GM19438 (cell line): ENCODE measurements around the gene COX6B2.

Experiments
- ATAC-seq: cut with Tn5 transposase; IDR thresholded peaks from one replicate; pipeline ENCODE4 v1.9.1; 2021; ENCODE audit warnings: low read depth; ENCODE audit not compliant: unreplicated experiment

Gene COX6B2

GRCh38 chr19:55362990-55363716 lies 8.6 kb upstream of the COX6B2 start, which contains the start of gene GARIN5B:
Gene GARIN5B, minus strand, starts transcription at chr19:55363260. Its CDS starts 194 bp downstream, at chr19:55363066.
- ATAC-seq = no peak

- ATAC-seq = no peak
Observed at GRCh38 chr19:55362174-55362989, 7.9 kb upstream of the COX6B2 start.

- no peak for ATAC-seq
Observed at GRCh38 chr19:55360902-55361301, 6.4 kb upstream of the COX6B2 start.

DNA sequence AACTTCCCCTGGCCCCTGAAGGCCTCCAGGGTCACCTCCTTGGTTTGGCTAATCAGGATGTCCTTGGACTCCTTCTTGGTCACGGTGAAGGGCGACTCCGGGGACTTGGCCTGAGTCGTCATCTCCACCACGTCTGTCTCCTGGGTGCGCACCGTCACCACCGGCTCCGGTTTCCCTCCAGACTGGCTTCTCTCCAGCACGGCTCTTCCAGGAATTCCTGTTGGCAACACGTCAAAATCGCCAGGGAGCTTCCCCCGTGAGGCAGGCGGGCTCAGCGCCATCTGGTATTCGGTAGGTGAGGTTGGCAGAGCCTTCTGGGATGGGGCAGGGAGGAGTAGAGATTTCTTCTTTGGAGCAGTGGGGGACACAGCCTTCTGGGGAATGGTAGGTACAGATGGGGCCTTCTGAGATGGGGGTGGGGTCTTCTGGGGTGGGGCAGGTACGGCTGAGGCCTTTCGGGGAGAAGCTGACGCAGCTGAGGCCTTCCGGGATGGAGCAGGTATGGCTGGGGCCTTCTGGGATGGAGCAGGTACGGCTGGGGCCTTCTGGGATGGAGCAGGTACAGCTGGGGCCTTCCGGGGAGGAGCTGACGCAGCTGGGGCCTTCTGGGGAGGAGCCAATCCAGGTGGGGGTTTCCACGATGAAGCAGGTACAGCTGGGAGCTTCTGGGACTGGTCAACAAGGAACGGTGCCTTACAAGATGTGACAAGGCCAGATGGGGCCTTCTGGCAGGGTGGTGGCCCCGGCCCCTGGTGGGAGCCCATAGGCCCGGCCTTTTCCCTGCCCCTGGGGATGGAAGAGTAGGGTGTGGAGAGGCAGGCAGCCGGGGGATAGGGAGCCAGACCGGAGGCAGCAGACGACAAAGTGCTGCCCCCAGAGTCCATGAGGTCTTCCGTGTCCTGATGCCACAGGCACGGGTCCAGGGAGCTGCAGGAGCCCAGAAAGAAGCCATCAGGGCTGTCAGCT lies 4.7 kb upstream of the COX6B2 start:
- ATAC-seq = no peak

DNA sequence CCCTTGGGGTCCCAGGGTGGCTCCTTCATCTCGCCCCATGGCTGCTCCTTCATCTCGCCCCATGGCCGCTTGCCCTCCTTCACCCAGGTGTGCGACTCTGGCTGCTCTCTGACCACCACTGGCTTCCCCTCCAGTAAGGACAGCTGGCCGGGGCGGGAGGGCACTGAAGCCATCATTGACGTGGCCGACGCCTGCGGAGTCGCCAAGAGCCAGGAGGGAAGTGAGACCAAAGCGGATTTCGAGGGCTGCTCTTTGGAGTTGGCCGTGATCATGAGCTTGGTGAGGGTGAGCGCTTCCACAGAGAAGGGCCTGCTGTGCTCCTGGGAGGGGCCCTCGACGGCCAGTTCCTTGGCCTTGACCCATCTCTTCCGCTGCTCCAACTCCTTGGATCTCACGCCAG lies 4.0 kb upstream of the COX6B2 start:
- ATAC-seq = no peak

GRCh38 chr19:55355213-55355821 lies 798 bp upstream of the COX6B2 start:
- no peak for ATAC-seq

DNA sequence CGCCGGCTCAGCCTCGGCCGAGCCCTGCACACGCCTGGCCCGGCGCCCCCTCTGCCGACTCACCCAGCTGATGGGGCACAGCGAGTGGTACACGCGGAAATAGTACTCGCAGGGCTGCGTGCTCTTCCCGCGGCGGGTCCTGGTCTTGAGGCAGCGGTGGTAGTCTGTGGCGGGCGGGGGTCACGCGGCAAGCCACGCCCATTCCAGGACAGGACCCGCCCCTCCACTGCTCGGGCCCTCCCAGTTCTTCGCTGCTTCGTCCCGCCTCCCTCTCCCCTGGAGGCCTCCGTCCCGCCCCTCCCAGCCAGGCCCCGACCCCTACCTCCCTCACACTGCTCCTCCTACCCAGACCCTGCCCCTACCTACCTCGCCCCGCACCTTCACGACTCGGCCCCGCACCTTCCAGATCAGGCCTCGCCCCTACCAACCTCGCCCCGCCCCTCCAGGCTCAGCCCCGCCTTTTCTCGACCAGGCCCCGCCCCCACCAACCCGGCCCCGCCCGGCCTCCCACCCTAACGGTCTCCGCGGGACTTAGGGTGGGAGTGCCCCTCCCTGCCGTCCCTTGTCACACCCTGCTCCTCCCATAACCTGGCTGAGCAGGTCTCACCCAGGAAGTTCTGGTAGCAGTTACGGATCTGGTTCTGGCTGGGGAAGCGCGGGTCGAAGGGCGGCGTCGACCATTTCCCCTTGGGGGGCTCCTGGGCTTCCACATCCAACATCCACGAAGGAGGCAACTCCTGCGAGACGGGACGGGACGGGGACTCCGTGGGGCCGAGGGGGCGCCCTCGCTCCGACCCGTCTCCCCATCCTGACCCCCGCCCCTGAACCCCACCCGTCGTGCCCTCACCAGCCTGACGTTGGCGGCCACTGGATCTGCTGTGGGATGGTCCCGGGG lies 469 bp downstream of the COX6B2 start:
- peak; percentile 56 for ATAC-seq

- no peak for ATAC-seq
Observed at GRCh38 chr19:55353356-55353802, 1.1 kb downstream of the COX6B2 start.

- ATAC-seq = no peak
Observed at GRCh38 chr19:55352549-55353145, 1.9 kb downstream of the COX6B2 start.

- no peak for ATAC-seq
Observed at GRCh38 chr19:55352040-55352439, 2.5 kb downstream of the COX6B2 start.

DNA sequence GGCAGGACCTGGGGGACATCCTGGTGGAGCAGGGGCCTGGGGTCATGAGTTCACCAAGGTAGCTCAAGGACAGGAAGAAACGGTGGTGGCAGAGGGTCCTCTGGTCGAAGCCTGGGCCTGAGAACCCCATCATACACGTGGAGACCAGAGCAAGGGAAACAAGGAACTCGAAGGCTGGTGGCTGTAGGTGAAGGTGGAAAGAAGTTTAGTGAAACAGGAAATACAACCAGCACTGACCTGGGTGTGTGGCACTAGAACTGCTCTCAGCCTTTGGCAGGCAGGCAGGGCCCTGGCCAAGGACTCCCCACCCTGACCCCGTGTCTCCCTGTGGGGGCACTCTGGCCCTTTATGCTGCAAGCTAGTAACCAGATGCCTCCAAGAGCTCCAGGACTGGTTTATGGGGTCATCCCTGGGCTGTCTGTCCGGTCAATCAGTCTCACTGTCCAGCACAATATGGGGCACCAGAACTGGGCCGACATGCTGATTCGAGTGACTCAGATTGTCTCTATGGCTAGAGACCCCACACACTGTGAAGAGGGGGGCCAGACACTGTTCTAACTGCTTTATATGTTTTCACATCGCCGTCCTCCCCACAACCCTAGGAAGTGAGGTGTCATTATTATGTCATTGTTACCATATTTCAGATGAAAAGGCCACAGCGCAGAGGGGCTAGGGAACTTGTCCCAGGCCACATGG lies 3.8 kb downstream of the COX6B2 start:
- ATAC-seq = no peak

DNA sequence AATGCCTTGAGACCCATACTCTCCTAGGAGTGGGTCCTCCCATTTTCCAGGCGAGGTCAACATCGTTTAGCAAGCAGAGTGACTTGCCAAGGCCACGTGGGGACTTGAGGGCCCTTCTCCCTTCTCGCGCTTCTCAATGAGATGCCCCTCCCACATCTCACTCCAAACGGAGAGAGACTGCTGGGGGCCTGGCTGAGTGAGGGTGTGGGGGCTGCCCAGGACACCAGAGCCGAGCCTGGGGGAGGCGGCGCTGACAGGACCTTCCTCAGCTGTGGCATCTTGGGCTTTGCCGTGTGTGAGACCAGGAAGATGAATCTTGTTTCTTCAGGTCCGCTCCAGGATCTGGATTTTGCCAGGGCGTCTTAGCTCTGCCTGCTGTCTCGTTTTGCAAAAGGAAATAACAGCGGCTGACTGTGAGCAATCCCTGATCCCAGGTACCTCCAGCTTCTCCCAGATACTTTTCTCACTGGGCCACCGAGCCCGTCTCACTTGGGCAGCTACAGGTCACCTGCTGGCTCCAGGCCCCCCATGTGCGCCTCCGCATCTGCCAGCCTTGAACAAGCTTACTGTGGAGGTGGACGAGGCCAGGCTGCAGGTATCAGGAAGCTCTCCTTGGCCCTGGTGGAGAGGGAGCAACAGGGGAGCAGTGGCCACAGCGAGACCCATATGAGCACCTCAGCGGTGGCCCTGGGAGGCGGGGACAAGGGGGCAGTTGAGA lies 6.0 kb downstream of the COX6B2 start:
- no peak for ATAC-seq

DNA sequence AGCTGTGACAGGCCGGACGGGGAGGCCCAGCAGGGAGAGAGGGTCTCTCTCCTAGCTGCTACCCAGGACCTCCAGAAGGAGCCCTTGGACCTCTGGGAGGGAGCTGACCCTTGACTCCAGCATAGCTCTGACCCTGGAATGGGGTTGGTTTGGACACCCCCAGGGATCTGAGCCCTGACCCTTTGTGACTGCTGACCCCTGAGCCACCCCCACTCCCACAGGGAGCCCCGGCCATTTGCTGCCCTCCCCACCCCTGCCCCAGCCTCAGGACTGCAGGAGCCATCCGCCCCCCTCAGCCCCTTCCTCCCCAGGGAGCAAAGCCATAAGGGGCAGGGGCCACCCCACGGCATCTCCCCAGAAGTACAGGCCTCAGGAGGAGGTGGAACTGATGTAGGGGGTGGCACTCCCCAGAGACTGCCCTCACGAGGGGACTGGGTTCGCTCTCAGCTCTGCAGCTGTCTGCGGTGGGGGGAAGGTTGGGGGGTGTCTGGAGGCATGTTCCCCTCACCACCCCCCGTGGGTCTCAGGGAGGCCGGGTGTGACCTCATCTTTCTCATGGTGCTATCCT lies 7.0 kb downstream of the COX6B2 start:
- no peak for ATAC-seq

GRCh38 chr19:55346725-55347441 lies 7.6 kb downstream of the COX6B2 start:
- ATAC-seq = no peak

DNA sequence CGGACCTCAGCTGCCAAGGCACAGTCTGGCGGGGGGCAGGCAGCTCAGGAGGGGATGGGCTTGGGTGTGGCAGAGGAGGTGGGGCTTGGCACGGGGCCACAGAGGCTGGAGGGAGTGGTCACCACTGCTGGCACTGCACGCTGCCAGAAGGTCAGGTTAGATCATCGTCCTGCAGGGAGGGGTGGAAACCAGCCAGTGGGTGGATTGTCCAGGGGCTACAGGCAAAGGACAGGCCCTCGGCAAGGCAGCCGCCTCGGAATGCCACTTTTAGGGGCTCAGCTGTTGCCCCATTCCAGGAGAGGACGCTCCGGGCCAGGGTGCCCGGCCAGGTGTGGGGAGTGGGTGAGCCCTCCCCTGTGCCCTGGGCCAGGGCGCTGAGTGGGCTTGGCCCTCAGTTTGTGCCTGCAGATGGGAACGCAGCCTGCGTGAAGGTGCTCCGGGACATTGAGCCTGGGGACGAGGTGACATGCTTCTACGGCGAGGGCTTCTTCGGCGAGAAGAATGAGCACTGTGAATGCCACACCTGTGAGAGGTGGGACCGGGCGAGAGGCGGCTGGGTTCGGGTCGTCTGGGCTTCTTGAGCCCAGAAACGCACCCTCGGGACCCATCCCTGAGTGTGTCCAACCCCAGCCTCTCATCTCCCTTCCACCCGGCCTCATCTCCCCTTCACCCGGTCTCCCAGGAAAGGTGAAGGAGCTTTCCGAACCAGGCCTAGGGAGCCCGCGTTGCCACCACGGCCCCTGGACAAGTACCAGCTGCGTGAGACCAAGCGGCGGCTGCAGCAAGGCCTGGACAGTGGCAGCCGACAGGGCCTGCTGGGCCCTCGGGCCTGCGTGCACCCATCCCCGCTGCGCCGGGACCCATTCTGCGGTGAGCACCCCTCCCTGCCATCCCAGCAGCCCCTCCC lies 8.4 kb downstream of the COX6B2 start:
- ATAC-seq = no peak
